GM23338 (cell line): ENCODE data around the gene ADGRD1. TPM values are rescaled to one million over a fixed set of nuclear protein-coding genes. Genes with fewer than 3 reads are reported as not detected.

Experiments used
- ATAC-seq: fragments of 200-7000 bp; cut with Tn5 transposase; 3 replicates; pipeline ENCODE4 v1.9.1; 2020
- DNase-seq: peaks from one replicate; pipeline ENCODE4 v3.0.0-alpha.2; 2015; ENCODE audit warnings: low spot score
- H2AFZ ChIP-seq: fragments of 200-600 bp; sonication (generic); 2 replicates; pipeline ENCODE4 v1.8.0; 2016; ENCODE audit warnings: antibody characterized with exemption, mild to moderate bottlenecking, moderate library complexity
- H3F3A ChIP-seq: fragments of 200-600 bp; sonication (generic); replicated peaks from 2 replicates; pipeline ENCODE4 v1.8.0; 2017; ENCODE audit warnings: antibody characterized with exemption, mixed run types, low read depth
- H3K27ac ChIP-seq: fragments of 200-600 bp; sonication (generic); 2 replicates; pipeline ENCODE4 v1.6.1; 2016; ENCODE audit warnings: low read depth
- H3K27me3 ChIP-seq: fragments of 200-600 bp; sonication (generic); 2 replicates; pipeline ENCODE4 v1.8.0; 2016; ENCODE audit warnings: mild to moderate bottlenecking, mixed run types, moderate library complexity; ENCODE audit not compliant: insufficient read depth
- H3K36me3 ChIP-seq: fragments of 200-600 bp; sonication (generic); 2 replicates; pipeline ENCODE4 v1.8.0; 2016; ENCODE audit warnings: mild to moderate bottlenecking; ENCODE audit not compliant: insufficient read depth
- H3K4me1 ChIP-seq: fragments of 200-600 bp; sonication (generic); 2 replicates; pipeline ENCODE4 v1.8.0; 2016; ENCODE audit warnings: mild to moderate bottlenecking, moderate library complexity; ENCODE audit not compliant: insufficient read depth
- H3K4me2 ChIP-seq: fragments of 200-600 bp; sonication (generic); 2 replicates; pipeline ENCODE4 v1.7.1; 2017; ENCODE audit warnings: mixed run types
- H3K4me3 ChIP-seq: fragments of 200-600 bp; sonication (generic); 2 replicates; pipeline ENCODE4 v1.6.1; 2016; ENCODE audit warnings: mixed run types
- H3K79me2 ChIP-seq: fragments of 200-600 bp; sonication (generic); replicated peaks from 2 replicates; pipeline ENCODE4 v1.8.0; 2017; ENCODE audit warnings: mild to moderate bottlenecking; ENCODE audit not compliant: insufficient read depth
- H3K9me2 ChIP-seq: fragments of 200-600 bp; sonication (generic); 2 replicates; pipeline ENCODE4 v1.8.0; 2017; ENCODE audit not compliant: insufficient read depth
- H4K20me1 ChIP-seq: fragments of 200-600 bp; sonication (generic); replicated peaks from 2 replicates; pipeline ENCODE4 v1.8.0; 2017; ENCODE audit warnings: mild to moderate bottlenecking; ENCODE audit not compliant: insufficient read depth
- H3K27ac Mint-ChIP-seq: 2 replicates; pipeline ENCODE4 v1.8.0; 2020; ENCODE audit warnings: inconsistent platforms, mild to moderate bottlenecking, moderate library complexity, mixed read lengths
- H3K27me3 Mint-ChIP-seq: 3 replicates; pipeline ENCODE4 v1.8.0; 2022; ENCODE audit warnings: low read depth, mild to moderate bottlenecking, moderate library complexity, mixed read lengths, inconsistent platforms; ENCODE audit not compliant: insufficient read depth, poor library complexity
- H3K36me3 Mint-ChIP-seq: 3 replicates; pipeline ENCODE4 v1.8.0; 2021; ENCODE audit warnings: low read depth, mild to moderate bottlenecking, inconsistent platforms, moderate library complexity, mixed read lengths
- H3K4me1 Mint-ChIP-seq: 3 replicates; pipeline ENCODE4 v1.8.0; 2020; ENCODE audit warnings: mild to moderate bottlenecking, inconsistent platforms, mixed read lengths
- H3K4me3 Mint-ChIP-seq: 3 replicates; pipeline ENCODE4 v1.8.0; 2021; ENCODE audit warnings: moderate library complexity, mild to moderate bottlenecking, inconsistent platforms, mixed read lengths
- H3K9me3 Mint-ChIP-seq: 3 replicates; pipeline ENCODE4 v1.8.0; 2020; ENCODE audit warnings: moderate library complexity, mild to moderate bottlenecking, inconsistent platforms, mixed read lengths
- CREB1 ChIP-seq: fragments of 250-450 bp; sonication (Bioruptor Pico); IDR thresholded peaks from 2 replicates; pipeline ENCODE4 v1.5.0; 2020; ENCODE audit warnings: low read depth, mild to moderate bottlenecking, moderate library complexity
- CTCF ChIP-seq, 2 experiments: fragments of 200-600 bp in 1 of 2; sonication (generic) in 1 of 2; conservative IDR thresholded peaks; 2 replicates each; pipeline versions ENCODE4 v1.5.1 to v1.6.1; 2016 to 2017; ENCODE audit warnings: antibody characterized with exemption in 2 of 2, low read depth in 2 of 2, mild to moderate bottlenecking in 2 of 2, moderate library complexity in 1 of 2
- EZH2phosphoT487 ChIP-seq: fragments of 200-600 bp; sonication (generic); IDR thresholded peaks from one replicate; pipeline ENCODE4 v1.8.1; 2018; ENCODE audit warnings: antibody characterized with exemption; ENCODE audit not compliant: unreplicated experiment
- NANOG ChIP-seq: IDR thresholded peaks from 2 replicates; pipeline ENCODE4 v1.6.1; 2016; ENCODE audit warnings: antibody characterized with exemption, borderline replicate concordance
- REST ChIP-seq: IDR thresholded peaks from one replicate; pipeline ENCODE4 v1.6.1; 2018; ENCODE audit warnings: antibody characterized with exemption; ENCODE audit not compliant: unreplicated experiment
- STAT1 ChIP-seq: IDR thresholded peaks from one replicate; pipeline ENCODE4 v1.6.1; 2016; ENCODE audit warnings: antibody characterized with exemption; ENCODE audit not compliant: unreplicated experiment
- ZNF114 ChIP-seq: fragments of 250-450 bp; sonication (Bioruptor Pico); IDR thresholded peaks from 2 replicates; pipeline ENCODE4 v1.5.0; 2020; ENCODE audit warnings: mild to moderate bottlenecking, moderate library complexity
- ZNF462 ChIP-seq: fragments of 250-450 bp; sonication (Bioruptor Pico); IDR thresholded peaks from 2 replicates; pipeline ENCODE4 v1.5.0; 2020; ENCODE audit warnings: mild to moderate bottlenecking, moderate library complexity
- polyA plus RNA-seq: library from polyadenylated mRNA; unstranded; fragments of >200 nt; fragmentation: Nextera tagmentation; extraction: Ambion mirVana; gene quantifications from 2 replicates; pipeline ENCODE4 v1.2.1, GENCODE V29; 2016
- total RNA-seq: library from RNA; depleted of rRNA; stranded (reverse); fragments of >200 nt; shearing (Covaris generic); gene quantifications from 2 replicates; pipeline ENCODE4 v1.2.3, GENCODE V29; 2014

The ADGRD1 gene
- total and polyA plus RNA-seq, 2 experiments from 2014 or later, result 1.4 TPM; not detected in 1

DNA sequence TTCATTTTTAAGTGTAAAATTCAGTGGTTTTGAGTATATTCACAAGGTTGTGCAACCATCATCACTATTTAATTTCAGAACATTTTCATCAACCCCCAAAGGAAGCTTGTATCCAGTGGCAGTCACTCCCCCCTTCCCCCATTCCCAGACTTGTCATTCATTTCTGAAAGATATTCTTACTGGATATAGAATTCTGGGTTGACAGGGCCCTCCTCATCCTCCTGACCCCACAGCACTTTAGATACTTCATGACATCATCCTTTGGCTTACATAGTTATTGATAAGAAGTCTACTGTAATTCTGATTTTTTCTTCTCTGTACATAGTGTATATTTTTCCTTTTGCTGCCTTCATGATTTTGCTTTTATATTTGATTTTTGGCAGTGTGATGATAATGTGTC lies 8.8 kb upstream of the ADGRD1 start (continued):
- TF ChIP-seq ZNF462 (CRISPR knock-in tag) (no peak), NANOG (no peak), EZH2phosphoT487 (no peak), CTCF (conservative IDR thresholded peaks at IDR 0.05; ENCODE audit: low read depth in 2 of 2) (no peak)

DNA sequence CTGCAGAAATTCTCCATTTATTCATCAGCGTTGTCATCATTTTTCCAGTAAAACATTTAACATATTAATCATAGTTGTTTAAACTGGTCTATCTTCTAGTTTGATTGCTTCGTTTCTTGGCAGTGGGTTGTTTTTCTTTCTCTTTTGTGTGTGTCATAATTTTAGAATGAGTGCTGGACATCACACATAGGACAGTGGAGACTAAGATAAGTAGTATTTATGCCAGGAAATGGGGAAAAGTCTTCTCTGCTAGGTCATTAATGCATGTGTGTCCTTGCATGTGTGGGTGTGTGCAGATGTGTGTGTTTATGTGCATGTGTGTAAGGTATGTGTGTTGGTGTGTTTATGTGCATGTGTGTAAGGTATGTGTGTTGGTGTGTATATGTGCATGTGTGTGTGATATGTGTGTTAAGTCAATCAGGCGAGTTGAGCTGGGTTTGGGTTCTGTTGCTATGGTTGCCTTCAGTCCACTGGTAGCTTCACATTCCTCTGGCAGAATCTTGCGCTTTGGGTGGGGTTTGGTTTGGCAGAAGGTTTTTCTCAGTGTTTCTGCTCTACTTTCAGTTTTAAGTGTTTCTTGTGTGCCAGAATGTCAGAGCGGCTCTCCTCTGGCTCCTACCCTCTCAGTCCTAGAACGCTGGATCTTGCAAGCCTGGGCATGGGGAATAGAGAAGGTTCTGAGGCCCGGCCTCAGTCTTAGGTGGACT lies 7.8 kb upstream of the ADGRD1 start:
- Histone ChIP-seq H4K20me1 (no peaks in the 10 kb centered on the region), H2AFZ (no peak overlapping the region), H3K79me2 (no peaks in the 10 kb centered on the region), H3K36me3 (no peaks in the 10 kb centered on the region), H3K27me3 (no peaks in the 10 kb centered on the region), H3K27ac (no peak overlapping the region), H3K4me1 (peaks cover 8% of the 10 kb centered on the region), H3K4me3 (no peak overlapping the region), H3K9me2 (peaks cover 9% of the 10 kb centered on the region), H3K4me2 (no peak overlapping the region), H3F3A (no peaks in the 10 kb centered on the region)
- ATAC-seq (no peak), DNase-seq (no peak)
- Mint-ChIP-seq H3K4me1 (peaks cover 16% of the 10 kb centered on the region), H3K27me3 (peaks cover 16% of the 10 kb centered on the region), H3K36me3 (peaks cover 28% of the 10 kb centered on the region), H3K9me3 (peaks cover 37% of the 10 kb centered on the region), H3K27ac (no peak overlapping the region), H3K4me3 (no peak overlapping the region)
- TF ChIP-seq ZNF114 (CRISPR knock-in tag) (no peak), CREB1 (CRISPR knock-in tag) (no peak), REST (no peak), STAT1 (no peak)
